GM19455 (cell line): ENCODE measurements around the gene UTP4.
"Not testable (repeated sequence)": the region's sequence is repeated elsewhere in the genome, so short reads cannot be mapped to it uniquely, and the experiment has no call there.

Experiments
- ATAC-seq: cut with Tn5 transposase; IDR thresholded peaks from one replicate; pipeline ENCODE4 v1.9.1; 2021; ENCODE audit not compliant: unreplicated experiment

Gene UTP4

GRCh38 chr16:69127966-69128510 lies 4.4 kb upstream of the UTP4 start:
- ATAC-seq: no peak

- no peak for ATAC-seq
Measured at GRCh38 chr16:69130461-69130860, 2.0 kb upstream of the UTP4 start.

- no peak for ATAC-seq
Measured at GRCh38 chr16:69131167-69131838, 1.1 kb upstream of the UTP4 start.

GRCh38 chr16:69131839-69132423 lies 518 bp upstream of the UTP4 start:
- peak; percentile 45 for ATAC-seq

GRCh38 chr16:69133373-69133954 lies 1.0 kb downstream of the UTP4 start:
- ATAC-seq: no peak

GRCh38 chr16:69138608-69139007 lies 6.2 kb downstream of the UTP4 start:
- ATAC-seq: no peak

- not testable (repeated sequence) for ATAC-seq
Measured at GRCh38 chr16:69139464-69139863, 7.0 kb downstream of the UTP4 start.

- no peak for ATAC-seq
Measured at GRCh38 chr16:69141014-69141413, 8.6 kb downstream of the UTP4 start.

GRCh38 chr16:69141936-69142335 lies 9.5 kb downstream of the UTP4 start:
- ATAC-seq: no peak

- no peak for ATAC-seq
Measured at GRCh38 chr16:69143116-69143515, 10.7 kb downstream of the UTP4 start.

GRCh38 chr16:69145658-69146057 lies 13.2 kb downstream of the UTP4 start:
- no peak for ATAC-seq

- ATAC-seq: not testable (repeated sequence)
Measured at GRCh38 chr16:69149621-69150020, 17.2 kb downstream of the UTP4 start.

GRCh38 chr16:69150146-69150865 lies 17.9 kb downstream of the UTP4 start:
- no peak for ATAC-seq

GRCh38 chr16:69157196-69157595 lies 24.7 kb downstream of the UTP4 start:
- no peak for ATAC-seq

- ATAC-seq: no peak
Measured at GRCh38 chr16:69160192-69160591, 27.7 kb downstream of the UTP4 start.

GRCh38 chr16:69165584-69165983 lies 33.1 kb downstream of the UTP4 start:
- no peak for ATAC-seq

- ATAC-seq: no peak
Measured at GRCh38 chr16:69166221-69166833, 33.9 kb downstream of the UTP4 start.

GRCh38 chr16:69166946-69167930 lies 34.8 kb downstream of the UTP4 start:
- no peak for ATAC-seq

GRCh38 chr16:69169051-69169450 lies 36.6 kb downstream of the UTP4 start:
- no peak for ATAC-seq
